Measurements from ENCODE around the gene ERAL1.

DNA sequence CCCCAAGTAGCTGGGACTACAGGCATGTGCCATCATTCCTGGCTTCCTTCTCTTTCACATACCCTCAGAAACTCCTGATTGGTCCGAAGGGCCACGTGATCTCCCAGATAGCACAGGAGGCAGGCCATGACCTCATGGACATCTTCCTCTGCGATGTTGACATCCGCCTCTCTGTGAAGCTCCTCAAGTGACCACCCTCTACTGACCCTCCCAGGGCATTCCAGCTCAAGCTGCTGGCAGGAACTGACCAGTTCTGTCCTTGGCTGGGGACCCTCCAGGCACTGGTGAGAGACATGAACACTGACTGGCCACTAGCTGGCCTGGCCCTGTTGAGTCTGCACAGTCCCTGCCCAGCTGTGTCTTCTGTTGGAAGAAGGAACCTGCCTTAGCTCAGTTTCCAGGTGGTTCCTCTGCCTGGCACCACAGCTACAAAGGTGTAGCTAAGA is 5.6 kb downstream of the ERAL1 start:
- no peak for TF ChIP-seq ZNF382 (CRISPR knock-in tag; IDR thresholded peaks at IDR 0.05; ENCODE audit: borderline replicate concordance)
- TF ChIP-seq JUN (CRISPR knock-in tag; IDR thresholded peaks at IDR 0.05) = no peak

Measured in HepG2 (cell line).